Psoas muscle (tissue), 8 donors: ENCODE measurements around the gene MAP3K6. TPM values are rescaled to one million over a fixed set of nuclear protein-coding genes. Genes with fewer than 3 reads are reported as not detected.
"Not testable (repeated sequence)": the region's sequence is repeated elsewhere in the genome, so short reads cannot be mapped to it uniquely, and the experiment has no call there.

Experiments used
- ATAC-seq, 4 donors: fragments of 200-7000 bp; cut with Tn5 transposase; one replicate each; pipeline ENCODE4 v1.9.1; 2020; ENCODE audit warnings: moderate library complexity in 3 of 4, mild to moderate bottlenecking in 2 of 4
- DNase-seq, 2 donors: peaks; one replicate each; pipeline ENCODE4 v3.0.0-alpha.2; 2020
- H3K27ac ChIP-seq: fragments of 200-600 bp; one replicate; pipeline ENCODE4 v1.8.0; 2022
- H3K27me3 ChIP-seq, 3 donors: fragments of 200-600 bp in 1 of 3; one replicate each; pipeline versions ENCODE4 v1.6.1 to v1.8.0; 2013 to 2022; ENCODE audit warnings: low read length in 2 of 3, mild to moderate bottlenecking in 2 of 3, moderate library complexity in 1 of 3; ENCODE audit not compliant: insufficient read depth in 3 of 3
- H3K36me3 ChIP-seq, 2 donors: fragments of 200-600 bp in 1 of 2; one replicate each; pipeline versions ENCODE4 v1.6.1 to v1.8.0; 2013 to 2022; ENCODE audit warnings: low read depth in 1 of 2, mild to moderate bottlenecking in 1 of 2, moderate library complexity in 1 of 2; ENCODE audit not compliant: insufficient read depth in 1 of 2
- H3K4me1 ChIP-seq: fragments of 200-600 bp; one replicate; pipeline ENCODE4 v1.8.0; 2022
- H3K4me3 ChIP-seq: fragments of 200-600 bp; one replicate; pipeline ENCODE4 v1.8.0; 2022; ENCODE audit warnings: mild to moderate bottlenecking
- H3K9me3 ChIP-seq: fragments of 200-600 bp; one replicate; pipeline ENCODE4 v1.8.0; 2022
- WGBS, 3 donors: extraction: QIAGEN DNeasy Blood & Tissue Kit; methylation state at CpG; one replicate each; pipeline versions ENCODE4 v1.1.6 to v1.1.7; 2013; 5-methylcytosine and 5-hydroxymethylcytosine counted together
- intact Hi-C, 2 donors: fragments of 100-400 bp; cut with DNase I; formaldehyde crosslinking; loops; one replicate each; pipeline versions ENCODE4 v1.11.0 to v1.14.2; 2022
- polyA plus RNA-seq, 3 donors: library from polyadenylated mRNA; stranded (reverse); fragments of 200-250 nt; gene quantifications; one replicate each; pipeline ENCODE4 v1.2.3, GENCODE V29; 2013
- total RNA-seq, 4 donors: library from RNA; stranded (reverse); fragmentation: NEBNext Ultra II Directional in 2 of 4; extraction: Animal tissue kit (Norgen Biotek cat#: 25700) in 2 of 4; gene quantifications; one replicate each; pipeline versions ENCODE4 v1.2.1 to v1.2.4, GENCODE V29; 2021 to 2023
- TF ChIP-seq, protein P1 (sequence below): fragments of 200-600 bp; IDR thresholded peaks from one replicate; pipeline ENCODE4 v1.8.0; 2022; ENCODE audit warnings: antibody characterized with exemption
- donor health status: healthy with polysubstance abuse.
- donor health status: DM: no; HTN: no; CAD: no; lungs with moderate emphysema.
- donor health status: Bipolar disorder and iron deficiency.
- donor health status: healthy.
- donor health status: DM: yes; HTN: yes; CAD: no.
- donor health status: DM: no; HTN: no; CAD: no.
- donor health status: DM: no; HTN: no; CAD: no.
- donor health status: DM: yes; HTN: yes; CAD: no.

Gene MAP3K6
- total and polyA plus RNA-seq, 7 donors = 11.1 to 29.8 (median 17.6) TPM

- H3K4me1 ChIP-seq = peaks cover 22% of the 10 kb centered on the region
- TF ChIP-seq, protein P1, sequence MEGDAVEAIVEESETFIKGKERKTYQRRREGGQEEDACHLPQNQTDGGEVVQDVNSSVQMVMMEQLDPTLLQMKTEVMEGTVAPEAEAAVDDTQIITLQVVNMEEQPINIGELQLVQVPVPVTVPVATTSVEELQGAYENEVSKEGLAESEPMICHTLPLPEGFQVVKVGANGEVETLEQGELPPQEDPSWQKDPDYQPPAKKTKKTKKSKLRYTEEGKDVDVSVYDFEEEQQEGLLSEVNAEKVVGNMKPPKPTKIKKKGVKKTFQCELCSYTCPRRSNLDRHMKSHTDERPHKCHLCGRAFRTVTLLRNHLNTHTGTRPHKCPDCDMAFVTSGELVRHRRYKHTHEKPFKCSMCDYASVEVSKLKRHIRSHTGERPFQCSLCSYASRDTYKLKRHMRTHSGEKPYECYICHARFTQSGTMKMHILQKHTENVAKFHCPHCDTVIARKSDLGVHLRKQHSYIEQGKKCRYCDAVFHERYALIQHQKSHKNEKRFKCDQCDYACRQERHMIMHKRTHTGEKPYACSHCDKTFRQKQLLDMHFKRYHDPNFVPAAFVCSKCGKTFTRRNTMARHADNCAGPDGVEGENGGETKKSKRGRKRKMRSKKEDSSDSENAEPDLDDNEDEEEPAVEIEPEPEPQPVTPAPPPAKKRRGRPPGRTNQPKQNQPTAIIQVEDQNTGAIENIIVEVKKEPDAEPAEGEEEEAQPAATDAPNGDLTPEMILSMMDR = no peak
- 89 to 92% (median 91%) methylated on average over 4 of the region's 4 CpGs for WGBS, 3 donors
- DNase-seq (no peak), ATAC-seq (no peak)
- peaks cover 32 to 99% of the 10 kb centered on the region in 2 donors for H3K36me3 ChIP-seq
- intact Hi-C loops = no loop called here
- peak overlapping the region; percentile 56 for H3K27ac ChIP-seq
- no peaks in the 10 kb centered on the region for H3K27me3 ChIP-seq
- no peak overlapping the region for H3K4me3 ChIP-seq
- H3K9me3 ChIP-seq = no peaks in the 10 kb centered on the region
Measured at GRCh38 chr1:27412502-27412901, 45.7 kb upstream of the MAP3K6 start.

GRCh38 chr1:27410709-27411108 lies 43.9 kb upstream of the MAP3K6 start:
- TF ChIP-seq, protein P1 = no peak
- peaks cover 19 to 91% of the 10 kb centered on the region in 2 donors for H3K36me3 ChIP-seq
- peaks cover 22% of the 10 kb centered on the region for H3K4me1 ChIP-seq
- ATAC-seq (no peak), DNase-seq (no peak)
- intact Hi-C loops = no loop called here
- H3K27me3 ChIP-seq = no peaks in the 10 kb centered on the region
- H3K27ac ChIP-seq = no peak overlapping the region
- WGBS, 3 donors = 62 to 72% (median 68%) methylated on average over 2 of the region's 2 CpGs
- H3K4me3 ChIP-seq = no peak overlapping the region
- H3K9me3 ChIP-seq = no peaks in the 10 kb centered on the region

DNA sequence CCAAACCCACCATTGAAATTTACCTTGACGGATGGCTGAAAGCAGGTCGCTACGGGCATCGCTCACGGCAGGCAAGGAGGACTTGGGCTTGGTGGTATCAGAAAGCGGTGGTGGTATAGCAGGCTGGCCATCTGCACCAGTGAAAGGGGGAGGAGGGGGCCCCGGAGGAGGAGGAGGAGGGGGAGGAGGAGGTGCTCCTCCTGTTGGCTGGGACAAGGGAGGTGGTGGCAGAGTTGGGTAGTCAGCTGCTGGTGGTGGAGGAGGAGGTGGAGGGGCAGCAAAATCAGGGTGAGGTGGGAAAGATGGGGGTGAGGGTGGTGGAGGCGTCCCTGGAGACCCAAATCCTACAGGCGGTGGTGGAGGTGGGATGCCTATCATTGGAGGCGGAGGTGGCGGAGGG lies 42.9 kb upstream of the MAP3K6 start:
- Histone ChIP-seq H3K27ac (no peak overlapping the region), H3K27me3 (no peaks in the 10 kb centered on the region), H3K9me3 (no peaks in the 10 kb centered on the region), H3K4me1 (peaks cover 32% of the 10 kb centered on the region), H3K4me3 (no peak overlapping the region), H3K36me3 (peaks cover 19 to 81% of the 10 kb centered on the region in 2 donors)
- WGBS, 3 donors = 91 to 98% (median 93%) methylated on average over 10 to 11 of the region's 11 CpGs
- ATAC-seq (no peak), DNase-seq (no peak)
- TF ChIP-seq, protein P1 = no peak
- intact Hi-C loops = no loop called here

GRCh38 chr1:27408151-27408550 lies 41.4 kb upstream of the MAP3K6 start:
- no peaks in the 10 kb centered on the region for H3K27me3 ChIP-seq
- TF ChIP-seq, protein P1 = no peak
- intact Hi-C loops = no loop called here
- no peak overlapping the region for H3K27ac ChIP-seq
- no peak for DNase-seq
- ATAC-seq = no peak
- H3K36me3 ChIP-seq = peaks cover 10 to 66% of the 10 kb centered on the region in 2 donors
- H3K4me3 ChIP-seq = no peak overlapping the region
- H3K4me1 ChIP-seq = peaks cover 43% of the 10 kb centered on the region
- 93 to 98% (median 94%) methylated on average over 9 of the region's 9 CpGs for WGBS, 3 donors
- no peaks in the 10 kb centered on the region for H3K9me3 ChIP-seq

- ATAC-seq, H3K4me3 ChIP-seq, DNase-seq, intact Hi-C loops, H3K27me3 ChIP-seq, H3K9me3 ChIP-seq: not testable (repeated sequence)
- 63 to 77% (median 74%) methylated on average over 2 of the region's 2 CpGs for WGBS, 3 donors
- Histone ChIP-seq H3K4me1 (peaks cover 50% of the 10 kb centered on the region), H3K27ac (peak overlapping the region; percentile 85), H3K36me3 (peaks cover 4 to 52% of the 10 kb centered on the region in 2 donors)
Measured at GRCh38 chr1:27406791-27407190, 40.0 kb upstream of the MAP3K6 start.
